Upper lobe of left lung (tissue), 4 donors: Measurements from ENCODE around the gene UQCC2.

Source experiments
- CTCF ChIP-seq, 6 experiments: fragments of 450-650 bp in 4 of 6; fragments of 200-600 bp in 2 of 6; sonication (generic) in 2 of 6; IDR thresholded peaks; one replicate each; pipeline ENCODE4 v1.5.1; 2016 to 2019; ENCODE audit warnings: antibody characterized with exemption in 6 of 6
- POLR2A ChIP-seq, 4 donors: fragments of 450-650 bp; IDR thresholded peaks; one replicate each; pipeline ENCODE4 v1.5.1; 2016 to 2017; ENCODE audit warnings: antibody characterized with exemption in 4 of 4, mild to moderate bottlenecking in 2 of 4
- POLR2AphosphoS5 ChIP-seq, 2 donors: sonication (generic); formaldehyde crosslinking; IDR thresholded peaks; one replicate each; pipeline ENCODE4 v1.5.1; 2017; ENCODE audit warnings: antibody characterized with exemption in 2 of 2

GRCh38 chr6:33748841-33749240 is 37.3 kb upstream of the UQCC2 start:
- TF ChIP-seq POLR2A (IDR thresholded peaks at IDR 0.05): no peak
- TF ChIP-seq POLR2AphosphoS5 (IDR thresholded peaks at IDR 0.05): no peak
- no peak for TF ChIP-seq CTCF (IDR thresholded peaks at IDR 0.05)
